HepG2 (cell line): ENCODE measurements around the gene MXRA8. TPM values are rescaled to one million over a fixed set of nuclear protein-coding genes. Genes with fewer than 3 reads are reported as not detected.

ENCODE experiments used
- AGO1 ChIP-seq: fragments of 200-400 bp; formaldehyde crosslinking; IDR thresholded peaks from 2 replicates; pipeline ENCODE4 v1.6.1; 2017; ENCODE audit warnings: mild to moderate bottlenecking, low read depth, low read length, moderate library complexity; ENCODE audit not compliant: poor library complexity, severe bottlenecking
- EED ChIP-seq: sonication (generic); formaldehyde crosslinking; IDR thresholded peaks from 2 replicates; pipeline ENCODE4 v1.5.0; 2020; ENCODE audit warnings: mild to moderate bottlenecking, missing genetic modification reagents
- GMEB1 ChIP-seq: sonication (generic); formaldehyde crosslinking; IDR thresholded peaks from 2 replicates; pipeline ENCODE4 v1.5.1; 2020; ENCODE audit warnings: missing genetic modification reagents, mild to moderate bottlenecking, borderline replicate concordance
- GRHL1 ChIP-seq: sonication (generic); formaldehyde crosslinking; conservative IDR thresholded peaks from 2 replicates; pipeline ENCODE4 v1.8.0; 2022; ENCODE audit warnings: missing genetic modification reagents
- HNF4A ChIP-seq: sonication (generic); formaldehyde crosslinking; IDR thresholded peaks from 2 replicates; pipeline ENCODE4 v1.4.0; 2020; ENCODE audit warnings: missing genetic modification reagents
- KDM2A ChIP-seq: sonication (generic); formaldehyde crosslinking; IDR thresholded peaks from 2 replicates; pipeline ENCODE4 v1.4.0; 2020; ENCODE audit warnings: low read depth, missing genetic modification reagents, borderline replicate concordance
- POLR2AphosphoS5 ChIP-seq: IDR thresholded peaks from 2 replicates; pipeline ENCODE4 v1.6.1; 2012; ENCODE audit warnings: low read depth, low read length
- RXRA ChIP-seq: sonication (generic); formaldehyde crosslinking; IDR thresholded peaks from 2 replicates; pipeline ENCODE4 v1.5.1; 2020; ENCODE audit warnings: missing genetic modification reagents
- SOX13 ChIP-seq, 3 experiments: fragments of 450-650 bp in 1 of 3; sonication (generic) in 1 of 3; formaldehyde crosslinking in 1 of 3; IDR thresholded peaks in 2 of 3; conservative IDR thresholded peaks in 1 of 3; 2 replicates each; pipeline versions ENCODE4 v1.5.0 to v1.6.1; 2016 to 2020; ENCODE audit warnings: antibody characterized with exemption in 1 of 3, mild to moderate bottlenecking in 1 of 3, missing compliant biosample characterization in 1 of 3, missing genetic modification reagents in 1 of 3, moderate library complexity in 1 of 3
- SSRP1 ChIP-seq: IDR thresholded peaks from 2 replicates; pipeline ENCODE4 v1.6.1; 2016; ENCODE audit warnings: control low read depth
- ZEB1 ChIP-seq: IDR thresholded peaks from 2 replicates; pipeline ENCODE4 v1.6.1; 2012; ENCODE audit warnings: mild to moderate bottlenecking, low read depth, inconsistent platforms; ENCODE audit not compliant: insufficient replicate concordance
- ZNF609 ChIP-seq: sonication (generic); formaldehyde crosslinking; IDR thresholded peaks from 2 replicates; pipeline ENCODE4 v1.4.0; 2020; ENCODE audit warnings: mild to moderate bottlenecking, missing genetic modification reagents, borderline replicate concordance
- ZZZ3 ChIP-seq: sonication (generic); formaldehyde crosslinking; IDR thresholded peaks from 2 replicates; pipeline ENCODE4 v1.4.0; 2020; ENCODE audit warnings: missing genetic modification reagents, mild to moderate bottlenecking, borderline replicate concordance
- polyA plus RNA-seq, 8 experiments: library from polyadenylated mRNA; depleted of rRNA in 3 of 8; stranded (reverse) in 7 of 8; unstranded in 1 of 8; fragments of >200 nt; fragmentation: Illumina TruSeq in 4 of 8; extraction: Trizol in 4 of 8; gene quantifications; 2 replicates each; pipeline versions ENCODE4 v1.2.1 to v1.2.3, GENCODE V29; 2011 to 2016; ENCODE audit warnings: low read depth in 4 of 8, missing spikeins in 1 of 8, mixed read lengths in 1 of 8; ENCODE audit not compliant: insufficient read depth in 1 of 8
- total RNA-seq, 5 experiments: library from RNA; depleted of rRNA; stranded (reverse); fragments of >200 nt; fragmentation: Illumina TruSeq; extraction: Trizol; gene quantifications; 2 replicates each; pipeline ENCODE4 v1.2.3, GENCODE V29; 2016; ENCODE audit warnings: low read depth in 1 of 5
- TF ChIP-seq, protein P1 (sequence below): IDR thresholded peaks from 2 replicates; pipeline ENCODE4 v1.6.1; 2018; ENCODE audit warnings: missing genetic modification reagents, mild to moderate bottlenecking, missing compliant biosample characterization
- TF ChIP-seq, protein P2 (sequence below): sonication (generic); formaldehyde crosslinking; IDR thresholded peaks from 2 replicates; pipeline ENCODE4 v1.5.0; 2020; ENCODE audit warnings: mild to moderate bottlenecking, missing genetic modification reagents, moderate library complexity

The MXRA8 gene
- total and polyA plus RNA-seq, 2 of the 13 experiments (the other 11 are each of a cell fraction or from before 2014, with no cell fraction given), result 19.8 to 44.8 TPM

GRCh38 chr1:1358433-1359271, at the start of gene MXRA8 (continued):
- peak; percentile 37; the same call in 1 of the 2 replicates for TF ChIP-seq GMEB1 (CRISPR knock-in tag)
- TF ChIP-seq, protein P1, sequence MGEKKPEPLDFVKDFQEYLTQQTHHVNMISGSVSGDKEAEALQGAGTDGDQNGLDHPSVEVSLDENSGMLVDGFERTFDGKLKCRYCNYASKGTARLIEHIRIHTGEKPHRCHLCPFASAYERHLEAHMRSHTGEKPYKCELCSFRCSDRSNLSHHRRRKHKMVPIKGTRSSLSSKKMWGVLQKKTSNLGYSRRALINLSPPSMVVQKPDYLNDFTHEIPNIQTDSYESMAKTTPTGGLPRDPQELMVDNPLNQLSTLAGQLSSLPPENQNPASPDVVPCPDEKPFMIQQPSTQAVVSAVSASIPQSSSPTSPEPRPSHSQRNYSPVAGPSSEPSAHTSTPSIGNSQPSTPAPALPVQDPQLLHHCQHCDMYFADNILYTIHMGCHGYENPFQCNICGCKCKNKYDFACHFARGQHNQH (CRISPR knock-in tag), result 0 out of 2 replicates have a peak, but pooled peaks have one; percentile 10
- no peak for TF ChIP-seq EED (CRISPR knock-in tag)
- TF ChIP-seq GRHL1 (CRISPR knock-in tag), result no peak
- peak; percentile 44; the same call in 1 of the 2 replicates for TF ChIP-seq POLR2AphosphoS5
- TF ChIP-seq SSRP1, result no peak; the same call in 1 of the 2 replicates
- TF ChIP-seq HNF4A (CRISPR knock-in tag), result no peak
- TF ChIP-seq ZZZ3 (CRISPR knock-in tag), result no peak
- no peak for TF ChIP-seq KDM2A (CRISPR knock-in tag)
- TF ChIP-seq AGO1, result peak; percentile 92
- TF ChIP-seq, protein P2, sequence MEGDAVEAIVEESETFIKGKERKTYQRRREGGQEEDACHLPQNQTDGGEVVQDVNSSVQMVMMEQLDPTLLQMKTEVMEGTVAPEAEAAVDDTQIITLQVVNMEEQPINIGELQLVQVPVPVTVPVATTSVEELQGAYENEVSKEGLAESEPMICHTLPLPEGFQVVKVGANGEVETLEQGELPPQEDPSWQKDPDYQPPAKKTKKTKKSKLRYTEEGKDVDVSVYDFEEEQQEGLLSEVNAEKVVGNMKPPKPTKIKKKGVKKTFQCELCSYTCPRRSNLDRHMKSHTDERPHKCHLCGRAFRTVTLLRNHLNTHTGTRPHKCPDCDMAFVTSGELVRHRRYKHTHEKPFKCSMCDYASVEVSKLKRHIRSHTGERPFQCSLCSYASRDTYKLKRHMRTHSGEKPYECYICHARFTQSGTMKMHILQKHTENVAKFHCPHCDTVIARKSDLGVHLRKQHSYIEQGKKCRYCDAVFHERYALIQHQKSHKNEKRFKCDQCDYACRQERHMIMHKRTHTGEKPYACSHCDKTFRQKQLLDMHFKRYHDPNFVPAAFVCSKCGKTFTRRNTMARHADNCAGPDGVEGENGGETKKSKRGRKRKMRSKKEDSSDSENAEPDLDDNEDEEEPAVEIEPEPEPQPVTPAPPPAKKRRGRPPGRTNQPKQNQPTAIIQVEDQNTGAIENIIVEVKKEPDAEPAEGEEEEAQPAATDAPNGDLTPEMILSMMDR, result 0 out of 2 replicates have a peak, but pooled peaks have one; percentile 4
- no peak for TF ChIP-seq ZEB1
- TF ChIP-seq SOX13 (IDR thresholded peaks at IDR 0.05), result no peak
- TF ChIP-seq SOX13 (CRISPR knock-in tag; conservative IDR thresholded peaks at IDR 0.05 in 1 of 2, IDR thresholded peaks at IDR 0.05 in 1 of 2), result peak in 1 of 2 experiments; percentile 43; a peak in 2 of 4 replicates
- TF ChIP-seq RXRA (CRISPR knock-in tag), result peak; percentile 45; the same call in 1 of the 2 replicates
- 0 out of 2 replicates have a peak, but pooled peaks have one; percentile 43 for TF ChIP-seq ZNF609 (CRISPR knock-in tag)
